HepG2 (cell line): ENCODE results near the gene TRIM66. TPM values are rescaled to one million over a fixed set of nuclear protein-coding genes. Genes with fewer than 3 reads are reported as not detected.

Experiments
- ARNTL ChIP-seq: sonication (generic); formaldehyde crosslinking; IDR thresholded peaks from 2 replicates; pipeline ENCODE4 v1.4.0; 2020; ENCODE audit warnings: mild to moderate bottlenecking, missing genetic modification reagents
- HOXA7 ChIP-seq: sonication (generic); formaldehyde crosslinking; IDR thresholded peaks from 2 replicates; pipeline ENCODE4 v1.8.1; 2022; ENCODE audit warnings: mild to moderate bottlenecking, missing genetic modification reagents, moderate library complexity
- MEF2D ChIP-seq: sonication (generic); formaldehyde crosslinking; IDR thresholded peaks from 2 replicates; pipeline ENCODE4 v1.5.1; 2020; ENCODE audit warnings: mild to moderate bottlenecking, missing genetic modification reagents
- PRMT3 ChIP-seq: sonication (generic); formaldehyde crosslinking; IDR thresholded peaks from 2 replicates; pipeline ENCODE4 v1.8.1; 2022; ENCODE audit warnings: low read depth, mild to moderate bottlenecking, moderate library complexity, missing genetic modification reagents, borderline replicate concordance
- RBAK ChIP-seq: sonication (generic); formaldehyde crosslinking; IDR thresholded peaks from 2 replicates; pipeline ENCODE4 v1.5.1; 2020; ENCODE audit warnings: mild to moderate bottlenecking, missing genetic modification reagents
- ZFP90 ChIP-seq: sonication (generic); formaldehyde crosslinking; IDR thresholded peaks from 2 replicates; pipeline ENCODE4 v1.8.0; 2022; ENCODE audit warnings: missing genetic modification reagents, mild to moderate bottlenecking, inconsistent platforms, borderline replicate concordance
- ZNF367 ChIP-seq: sonication (generic); formaldehyde crosslinking; IDR thresholded peaks from 2 replicates; pipeline ENCODE4 v1.4.0; 2020; ENCODE audit warnings: missing genetic modification reagents, borderline replicate concordance
- ZNF512 ChIP-seq: sonication (generic); formaldehyde crosslinking; IDR thresholded peaks from 2 replicates; pipeline ENCODE4 v1.4.0; 2020; ENCODE audit warnings: mild to moderate bottlenecking, missing genetic modification reagents
- ZNF777 ChIP-seq: sonication (generic); formaldehyde crosslinking; IDR thresholded peaks from 2 replicates; pipeline ENCODE4 v1.4.0; 2020; ENCODE audit warnings: missing genetic modification reagents
- polyA plus RNA-seq, 8 experiments: library from polyadenylated mRNA; depleted of rRNA in 3 of 8; stranded (reverse) in 7 of 8; unstranded in 1 of 8; fragments of >200 nt; fragmentation: Illumina TruSeq in 4 of 8; extraction: Trizol in 4 of 8; gene quantifications; 2 replicates each; pipeline versions ENCODE4 v1.2.1 to v1.2.3, GENCODE V29; 2011 to 2016; ENCODE audit warnings: low read depth in 4 of 8, missing spikeins in 1 of 8, mixed read lengths in 1 of 8; ENCODE audit not compliant: insufficient read depth in 1 of 8
- total RNA-seq, 5 experiments: library from RNA; depleted of rRNA; stranded (reverse); fragments of >200 nt; fragmentation: Illumina TruSeq; extraction: Trizol; gene quantifications; 2 replicates each; pipeline ENCODE4 v1.2.3, GENCODE V29; 2016; ENCODE audit warnings: low read depth in 1 of 5
- TF ChIP-seq, protein P1 (sequence below): sonication (generic); formaldehyde crosslinking; IDR thresholded peaks from 2 replicates; pipeline ENCODE4 v1.4.0; 2020; ENCODE audit warnings: mild to moderate bottlenecking, missing genetic modification reagents
- TF ChIP-seq, protein P2 (sequence below): sonication (generic); formaldehyde crosslinking; conservative IDR thresholded peaks from 2 replicates; pipeline ENCODE4 v1.4.0; 2020; ENCODE audit warnings: mild to moderate bottlenecking, missing genetic modification reagents, moderate library complexity
- TF ChIP-seq, protein P3 (sequence below): sonication (generic); formaldehyde crosslinking; IDR thresholded peaks from 2 replicates; pipeline ENCODE4 v1.4.0; 2020; ENCODE audit warnings: missing genetic modification reagents

Gene TRIM66
- total and polyA plus RNA-seq, 2 of the 13 experiments (the other 11 are each of a cell fraction or from before 2014, with no cell fraction given): 4.9 to 6.1 TPM

DNA sequence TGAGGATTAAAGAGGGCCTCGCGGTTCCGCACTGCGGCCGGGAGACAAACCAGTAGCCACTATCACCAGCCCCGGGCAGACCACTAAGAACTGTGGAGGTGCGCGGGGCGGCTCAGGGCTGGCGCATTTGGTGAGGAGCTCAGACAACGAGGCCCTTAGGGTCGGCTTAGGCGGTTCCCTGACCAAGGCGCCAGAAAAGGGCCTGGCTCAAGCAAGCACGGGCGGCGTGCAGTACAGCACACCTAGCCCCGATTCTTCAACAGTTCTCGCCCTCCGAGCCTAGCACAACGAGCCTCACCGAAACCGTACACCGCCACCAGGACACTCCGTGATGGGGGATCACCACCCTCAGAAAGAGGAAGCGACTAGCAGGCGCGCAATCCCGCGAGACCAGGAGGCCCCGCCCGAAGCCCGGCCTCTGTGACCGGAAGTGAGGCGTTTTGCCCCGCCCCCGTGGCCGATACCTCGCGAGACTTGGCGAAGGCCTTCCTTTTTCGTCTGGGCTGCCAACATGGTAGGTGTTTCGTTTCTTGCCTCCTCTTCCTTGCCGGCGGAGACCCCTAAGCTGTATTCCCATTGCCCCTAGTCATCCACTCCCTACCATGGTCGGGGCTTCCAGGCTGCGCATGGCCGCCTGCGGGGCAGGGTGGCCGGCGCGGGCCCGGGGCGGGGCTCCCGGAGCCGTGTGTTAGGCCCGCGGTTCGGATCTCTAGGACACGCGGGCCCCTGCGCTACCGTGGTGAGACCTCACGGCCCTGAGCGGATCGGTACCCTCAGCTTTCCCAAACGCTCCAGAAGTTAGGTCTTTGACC, at the start of gene TRIM66, which contains the start of gene RPL27A (continued):
- TF ChIP-seq ARNTL (CRISPR knock-in tag) (0 out of 2 replicates have a peak, but pooled peaks have one; percentile 62), HOXA7 (no peak), ZNF367 (CRISPR knock-in tag) (no peak), MEF2D (CRISPR knock-in tag) (0 out of 2 replicates have a peak, but pooled peaks have one; percentile 28), ZFP90 (CRISPR knock-in tag) (no peak; the same call in 1 of the 2 replicates), PRMT3 (no peak), ZNF777 (CRISPR knock-in tag) (no peak), ZNF512 (CRISPR knock-in tag) (no peak), RBAK (CRISPR knock-in tag) (no peak)
- TF ChIP-seq, protein P1, sequence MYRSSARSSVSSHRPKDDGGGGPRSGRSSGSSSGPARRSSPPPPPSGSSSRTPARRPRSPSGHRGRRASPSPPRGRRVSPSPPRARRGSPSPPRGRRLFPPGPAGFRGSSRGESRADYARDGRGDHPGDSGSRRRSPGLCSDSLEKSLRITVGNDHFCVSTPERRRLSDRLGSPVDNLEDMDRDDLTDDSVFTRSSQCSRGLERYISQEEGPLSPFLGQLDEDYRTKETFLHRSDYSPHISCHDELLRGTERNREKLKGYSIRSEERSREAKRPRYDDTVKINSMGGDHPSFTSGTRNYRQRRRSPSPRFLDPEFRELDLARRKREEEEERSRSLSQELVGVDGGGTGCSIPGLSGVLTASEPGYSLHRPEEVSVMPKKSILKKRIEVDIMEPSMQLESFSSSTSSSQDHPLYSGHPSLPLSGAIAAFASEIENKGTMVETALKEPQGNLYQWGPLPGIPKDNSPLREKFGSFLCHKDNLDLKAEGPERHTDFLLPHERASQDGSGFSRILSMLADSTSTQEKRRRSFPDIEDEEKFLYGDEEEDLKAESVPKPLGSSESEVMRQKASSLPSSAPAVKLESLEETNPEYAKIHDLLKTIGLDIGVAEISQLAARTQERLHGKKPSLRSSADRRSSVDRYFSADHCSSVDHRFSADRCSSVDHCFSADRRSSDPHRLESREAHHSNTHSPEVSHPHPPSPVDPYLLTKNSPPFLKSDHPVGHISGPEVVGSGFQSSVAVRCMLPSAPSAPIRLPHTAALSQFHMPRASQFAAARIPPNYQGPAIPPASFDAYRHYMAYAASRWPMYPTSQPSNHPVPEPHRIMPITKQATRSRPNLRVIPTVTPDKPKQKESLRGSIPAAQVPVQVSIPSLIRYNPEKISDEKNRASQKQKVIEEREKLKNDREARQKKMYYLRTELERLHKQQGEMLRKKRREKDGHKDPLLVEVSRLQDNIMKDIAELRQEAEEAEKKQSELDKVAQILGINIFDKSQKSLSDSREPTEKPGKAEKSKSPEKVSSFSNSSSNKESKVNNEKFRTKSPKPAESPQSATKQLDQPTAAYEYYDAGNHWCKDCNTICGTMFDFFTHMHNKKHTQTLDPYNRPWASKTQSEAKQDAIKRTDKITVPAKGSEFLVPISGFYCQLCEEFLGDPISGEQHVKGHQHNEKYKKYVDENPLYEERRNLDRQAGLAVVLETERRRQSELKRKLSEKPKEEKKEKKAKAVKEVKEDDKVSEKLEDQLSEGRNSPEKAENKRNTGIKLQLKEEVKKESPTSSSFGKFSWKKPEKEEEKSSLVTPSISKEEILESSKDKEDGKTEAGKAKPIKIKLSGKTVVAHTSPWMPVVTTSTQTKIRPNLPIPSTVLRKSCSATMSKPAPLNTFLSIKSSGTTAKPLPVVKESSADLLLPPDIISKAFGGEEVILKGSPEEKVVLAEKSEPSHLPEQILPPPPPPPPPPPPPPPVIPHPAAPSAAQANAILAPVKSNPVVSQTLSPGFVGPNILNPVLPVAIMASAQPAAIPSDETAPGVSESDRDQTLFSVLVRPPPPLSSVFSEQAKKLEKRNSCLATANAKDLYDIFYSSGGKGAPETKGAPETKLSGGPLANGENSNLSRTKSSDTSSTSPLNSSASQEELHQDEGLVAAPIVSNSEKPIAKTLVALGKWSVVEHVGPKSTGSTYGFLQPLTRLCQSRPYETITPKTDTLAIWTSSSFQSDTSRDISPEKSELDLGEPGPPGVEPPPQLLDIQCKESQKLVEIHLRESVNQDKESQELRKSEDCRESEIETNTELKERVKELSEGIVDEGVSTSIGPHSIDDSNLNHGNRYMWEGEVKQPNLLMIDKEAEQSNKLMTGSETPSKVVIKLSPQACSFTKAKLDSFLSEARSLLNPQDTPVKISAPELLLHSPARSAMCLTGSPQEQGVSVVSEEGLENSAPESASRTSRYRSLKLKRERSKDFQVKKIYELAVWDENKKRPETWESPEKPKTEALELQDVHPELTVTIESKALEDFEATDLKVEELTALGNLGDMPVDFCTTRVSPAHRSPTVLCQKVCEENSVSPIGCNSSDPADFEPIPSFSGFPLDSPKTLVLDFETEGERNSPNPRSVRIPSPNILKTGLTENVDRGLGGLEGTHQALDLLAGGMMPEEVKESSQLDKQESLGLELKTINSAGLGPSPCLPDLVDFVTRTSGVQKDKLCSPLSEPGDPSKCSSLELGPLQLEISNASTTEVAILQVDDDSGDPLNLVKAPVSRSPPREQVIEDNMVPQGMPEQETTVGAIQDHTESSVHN (CRISPR knock-in tag): peak; percentile 63; the same call in 1 of the 2 replicates
- TF ChIP-seq, protein P2, sequence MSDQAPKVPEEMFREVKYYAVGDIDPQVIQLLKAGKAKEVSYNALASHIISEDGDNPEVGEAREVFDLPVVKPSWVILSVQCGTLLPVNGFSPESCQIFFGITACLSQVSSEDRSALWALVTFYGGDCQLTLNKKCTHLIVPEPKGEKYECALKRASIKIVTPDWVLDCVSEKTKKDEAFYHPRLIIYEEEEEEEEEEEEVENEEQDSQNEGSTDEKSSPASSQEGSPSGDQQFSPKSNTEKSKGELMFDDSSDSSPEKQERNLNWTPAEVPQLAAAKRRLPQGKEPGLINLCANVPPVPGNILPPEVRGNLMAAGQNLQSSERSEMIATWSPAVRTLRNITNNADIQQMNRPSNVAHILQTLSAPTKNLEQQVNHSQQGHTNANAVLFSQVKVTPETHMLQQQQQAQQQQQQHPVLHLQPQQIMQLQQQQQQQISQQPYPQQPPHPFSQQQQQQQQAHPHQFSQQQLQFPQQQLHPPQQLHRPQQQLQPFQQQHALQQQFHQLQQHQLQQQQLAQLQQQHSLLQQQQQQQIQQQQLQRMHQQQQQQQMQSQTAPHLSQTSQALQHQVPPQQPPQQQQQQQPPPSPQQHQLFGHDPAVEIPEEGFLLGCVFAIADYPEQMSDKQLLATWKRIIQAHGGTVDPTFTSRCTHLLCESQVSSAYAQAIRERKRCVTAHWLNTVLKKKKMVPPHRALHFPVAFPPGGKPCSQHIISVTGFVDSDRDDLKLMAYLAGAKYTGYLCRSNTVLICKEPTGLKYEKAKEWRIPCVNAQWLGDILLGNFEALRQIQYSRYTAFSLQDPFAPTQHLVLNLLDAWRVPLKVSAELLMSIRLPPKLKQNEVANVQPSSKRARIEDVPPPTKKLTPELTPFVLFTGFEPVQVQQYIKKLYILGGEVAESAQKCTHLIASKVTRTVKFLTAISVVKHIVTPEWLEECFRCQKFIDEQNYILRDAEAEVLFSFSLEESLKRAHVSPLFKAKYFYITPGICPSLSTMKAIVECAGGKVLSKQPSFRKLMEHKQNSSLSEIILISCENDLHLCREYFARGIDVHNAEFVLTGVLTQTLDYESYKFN (CRISPR knock-in tag): 0 out of 2 replicates have a peak, but pooled peaks have one; percentile 29
- TF ChIP-seq, protein P3, sequence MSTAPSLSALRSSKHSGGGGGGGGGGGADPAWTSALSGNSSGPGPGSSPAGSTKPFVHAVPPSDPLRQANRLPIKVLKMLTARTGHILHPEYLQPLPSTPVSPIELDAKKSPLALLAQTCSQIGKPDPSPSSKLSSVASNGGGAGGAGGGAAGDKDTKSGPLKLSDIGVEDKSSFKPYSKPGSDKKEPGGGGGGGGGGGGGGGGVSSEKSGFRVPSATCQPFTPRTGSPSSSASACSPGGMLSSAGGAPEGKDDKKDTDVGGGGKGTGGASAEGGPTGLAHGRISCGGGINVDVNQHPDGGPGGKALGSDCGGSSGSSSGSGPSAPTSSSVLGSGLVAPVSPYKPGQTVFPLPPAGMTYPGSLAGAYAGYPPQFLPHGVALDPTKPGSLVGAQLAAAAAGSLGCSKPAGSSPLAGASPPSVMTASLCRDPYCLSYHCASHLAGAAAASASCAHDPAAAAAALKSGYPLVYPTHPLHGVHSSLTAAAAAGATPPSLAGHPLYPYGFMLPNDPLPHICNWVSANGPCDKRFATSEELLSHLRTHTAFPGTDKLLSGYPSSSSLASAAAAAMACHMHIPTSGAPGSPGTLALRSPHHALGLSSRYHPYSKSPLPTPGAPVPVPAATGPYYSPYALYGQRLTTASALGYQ (CRISPR knock-in tag): 0 out of 2 replicates have a peak, but pooled peaks have one; percentile 16
